NCI-H1092 treated with DMSO at 0.1 percent for 48 hours (cell line): Measurements from ENCODE around the gene MAP6D1.

Source experiments
- DNase-seq: peaks from one replicate; lab custom pipeline; 2025; lab: John Stamatoyannopoulos, UW

Gene MAP6D1

DNA sequence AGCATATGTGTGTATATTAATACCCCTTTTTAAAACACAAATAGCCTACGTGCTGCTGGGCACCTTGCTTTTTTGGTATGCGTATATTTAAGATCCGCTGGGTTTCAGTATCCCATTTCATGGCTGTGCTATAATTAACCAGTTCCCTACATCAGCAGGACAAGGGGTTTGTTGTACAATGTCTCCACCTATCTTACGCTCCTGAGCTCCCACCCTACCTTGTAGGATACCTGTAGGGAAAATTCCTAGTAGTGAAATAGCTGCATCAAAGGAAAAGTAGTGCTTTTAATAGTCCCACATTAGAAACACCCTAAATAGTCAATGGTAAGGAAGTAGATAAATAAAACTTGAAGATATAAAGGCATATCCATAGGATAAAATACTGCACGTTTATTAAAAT is 1.4 kb downstream of the MAP6D1 start:
- peak; percentile 10 for DNase-seq

DNA sequence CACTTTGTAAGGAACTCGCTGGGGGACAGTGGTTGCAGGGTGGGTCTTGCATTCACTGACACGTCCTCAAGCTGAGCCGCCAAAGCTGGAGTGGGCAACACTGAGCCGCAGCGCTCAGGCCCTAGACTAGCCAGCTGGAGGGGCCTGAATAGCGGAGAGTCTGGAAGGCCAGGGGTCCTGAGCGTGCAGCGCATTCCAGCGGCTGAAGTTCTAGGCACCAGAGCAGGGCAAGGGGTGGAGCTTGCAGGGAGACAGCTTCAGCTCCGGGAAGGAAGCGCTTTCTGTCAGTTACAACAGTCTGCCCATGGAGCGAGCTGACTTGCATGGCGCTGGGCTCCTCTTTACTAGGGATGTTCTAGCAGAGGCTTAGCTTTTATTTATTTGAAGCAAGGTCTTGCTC is 2.7 kb downstream of the MAP6D1 start:
- no peak for DNase-seq

DNA sequence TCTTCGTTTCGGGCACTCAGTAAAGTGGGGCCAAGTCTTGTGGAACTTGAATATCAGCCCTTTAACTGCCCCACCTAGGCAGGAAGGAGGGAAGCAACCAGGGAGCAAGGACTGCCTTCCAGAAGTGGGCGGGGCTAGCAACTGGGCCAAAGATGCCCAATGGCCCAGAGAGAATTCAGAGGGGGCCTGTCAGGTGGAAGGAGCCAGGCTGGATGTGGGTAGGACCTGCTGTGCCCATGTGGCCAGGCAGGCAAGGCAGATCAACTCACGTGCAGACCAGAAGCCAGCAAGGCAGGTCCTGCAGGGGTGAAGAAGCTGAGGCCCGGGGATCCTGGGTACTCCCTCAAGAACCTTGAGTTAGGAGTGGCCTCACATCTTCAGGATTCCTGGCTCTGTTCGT is 5.5 kb downstream of the MAP6D1 start:
- DNase-seq, result no peak

GRCh38 chr3:183818706-183819624 is 6.4 kb downstream of the MAP6D1 start:
- DNase-seq, result no peak

GRCh38 chr3:183818041-183818620 is 7.2 kb downstream of the MAP6D1 start:
- no peak for DNase-seq

DNA sequence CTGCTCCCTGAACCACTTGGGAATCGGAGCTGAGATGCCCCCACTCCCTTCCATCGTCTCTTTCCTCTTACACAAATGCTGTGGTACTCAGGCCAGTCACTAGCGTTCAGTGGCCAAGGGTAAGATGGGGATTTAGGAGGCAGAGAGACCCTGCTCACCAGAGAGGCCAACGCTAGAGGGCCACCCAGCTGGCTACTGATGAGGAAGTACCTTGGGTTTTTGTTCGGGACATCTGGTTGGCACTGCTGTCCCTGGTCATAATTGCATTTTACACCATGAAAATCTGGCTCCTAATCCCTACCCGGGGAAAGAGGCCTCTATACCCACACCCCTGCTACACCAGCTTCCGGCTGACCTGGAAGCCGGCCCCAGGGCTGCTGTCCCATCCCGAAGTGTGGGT is 7.7 kb downstream of the MAP6D1 start:
- no peak for DNase-seq

DNA sequence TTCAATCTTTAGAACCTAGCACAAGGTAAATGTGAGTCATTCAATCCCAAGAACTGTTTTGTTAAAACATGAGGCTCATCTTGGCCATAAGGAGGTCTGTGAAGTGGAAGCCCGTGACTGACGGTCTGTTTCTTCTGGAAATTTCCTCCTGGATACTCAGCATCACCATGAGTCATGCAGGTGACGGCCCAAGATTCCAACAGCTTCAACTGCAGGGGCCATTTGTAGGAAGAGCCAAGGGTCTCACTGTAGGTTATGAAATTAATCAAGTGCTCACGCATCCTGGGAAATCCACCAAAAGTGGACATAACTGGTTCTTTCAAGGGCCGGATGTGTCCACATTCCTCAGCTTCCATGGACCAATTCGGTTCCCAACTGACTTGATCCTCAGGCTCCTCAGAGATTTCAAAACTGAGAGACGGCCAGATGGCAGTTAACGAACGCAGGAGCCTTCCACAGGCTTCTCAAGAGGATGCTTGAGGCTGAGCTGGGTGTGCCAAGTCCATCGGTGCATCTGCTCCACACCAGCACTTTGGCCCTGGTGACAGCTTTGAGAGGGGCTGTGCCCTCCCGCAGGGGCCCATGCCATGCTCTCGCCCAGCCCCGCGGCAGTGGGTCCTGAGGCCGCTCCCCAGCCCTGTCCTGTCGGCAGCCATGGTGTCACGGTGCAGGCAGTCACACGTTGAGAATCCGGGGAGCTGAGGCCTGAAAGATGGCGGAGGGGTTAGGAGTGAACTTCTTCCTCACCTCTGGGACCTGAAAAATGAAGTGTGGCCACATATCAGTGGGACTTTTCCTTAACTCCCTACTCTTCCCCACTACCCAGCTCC is 8.5 kb downstream of the MAP6D1 start:
- no peak for DNase-seq

GRCh38 chr3:183815951-183816475 is 9.4 kb downstream of the MAP6D1 start:
- DNase-seq, result no peak

- no peak for DNase-seq
Observed at GRCh38 chr3:183815563-183815940, 9.8 kb downstream of the MAP6D1 start.

- no peak for DNase-seq
Observed at GRCh38 chr3:183814240-183814639, 11.1 kb downstream of the MAP6D1 start.

DNA sequence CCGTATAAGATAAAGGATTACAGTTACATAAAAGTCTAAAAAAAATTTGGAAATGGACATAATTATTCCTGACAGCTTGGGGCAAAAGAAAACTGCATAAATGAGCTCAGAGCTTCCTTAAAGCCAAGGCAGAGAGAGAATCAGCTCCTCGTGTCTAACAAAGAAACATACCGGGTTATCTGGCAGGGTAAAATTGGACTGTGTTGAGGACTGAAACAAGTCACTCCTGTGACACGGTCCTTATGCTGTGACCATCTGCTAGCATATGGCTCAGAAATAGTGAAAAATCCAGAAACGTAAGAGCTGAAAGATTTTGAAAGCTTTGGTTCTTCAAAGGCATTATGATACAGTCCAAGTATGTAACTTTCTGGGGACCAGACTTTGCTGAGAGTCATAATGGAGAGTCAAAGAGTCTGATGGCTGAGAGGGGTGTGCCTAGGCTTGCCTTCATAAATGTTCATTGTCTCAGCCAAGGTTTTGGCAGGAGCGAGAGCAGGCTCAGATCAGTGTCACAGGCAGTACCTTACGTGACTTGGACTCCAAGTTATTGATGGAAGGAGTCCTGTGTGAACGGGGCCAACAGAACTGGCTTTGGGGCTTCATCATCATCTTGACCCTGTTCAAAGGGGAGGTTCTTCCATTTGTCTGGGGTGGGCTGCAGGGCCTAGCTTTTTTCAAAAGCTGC is 12.5 kb downstream of the MAP6D1 start:
- DNase-seq, result no peak

DNA sequence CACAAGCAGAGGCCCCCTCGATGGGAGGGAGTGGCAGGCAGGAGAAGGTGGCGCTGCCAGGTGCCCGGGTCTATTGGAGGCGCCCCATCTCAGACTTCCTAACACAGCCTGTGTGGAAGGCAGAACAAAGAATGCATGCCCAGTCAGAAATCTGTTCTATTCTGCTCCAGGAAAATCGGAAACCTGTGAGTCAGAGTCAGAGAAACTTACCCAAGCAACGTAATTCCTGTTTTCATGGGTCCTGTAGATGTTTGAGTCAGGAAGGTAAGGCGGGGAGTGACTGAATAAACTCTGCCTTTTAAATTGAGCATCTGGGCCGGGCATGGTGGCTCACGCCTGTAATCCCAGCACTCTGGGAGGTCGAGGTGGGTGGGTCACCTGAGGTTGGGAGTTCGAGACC is 13.7 kb downstream of the MAP6D1 start:
- no peak for DNase-seq

GRCh38 chr3:183810643-183811594 is 14.5 kb downstream of the MAP6D1 start:
- no peak for DNase-seq

- DNase-seq, result peak; percentile 30
Observed at GRCh38 chr3:183809270-183809669, 16.1 kb downstream of the MAP6D1 start.

DNA sequence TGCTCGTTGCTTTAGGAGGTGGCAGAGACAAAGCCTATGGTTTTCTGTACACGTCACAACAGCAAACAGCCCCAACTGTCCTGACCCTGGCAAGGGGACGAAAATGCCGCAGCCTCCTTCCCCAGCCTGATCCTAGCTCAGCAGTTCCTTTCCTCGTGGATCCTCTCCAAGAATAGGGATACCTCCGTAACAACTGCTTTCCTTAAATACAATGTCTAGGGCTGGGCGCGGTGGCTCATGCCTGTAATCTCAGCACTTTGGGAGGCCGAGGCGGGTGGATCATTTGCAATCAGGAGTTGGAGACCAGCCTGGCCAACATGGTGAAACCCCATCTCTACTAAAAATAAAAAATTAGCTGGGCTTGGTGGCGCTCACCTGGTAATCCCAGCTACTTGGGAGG is 17.0 kb downstream of the MAP6D1 start:
- DNase-seq, result no peak

DNA sequence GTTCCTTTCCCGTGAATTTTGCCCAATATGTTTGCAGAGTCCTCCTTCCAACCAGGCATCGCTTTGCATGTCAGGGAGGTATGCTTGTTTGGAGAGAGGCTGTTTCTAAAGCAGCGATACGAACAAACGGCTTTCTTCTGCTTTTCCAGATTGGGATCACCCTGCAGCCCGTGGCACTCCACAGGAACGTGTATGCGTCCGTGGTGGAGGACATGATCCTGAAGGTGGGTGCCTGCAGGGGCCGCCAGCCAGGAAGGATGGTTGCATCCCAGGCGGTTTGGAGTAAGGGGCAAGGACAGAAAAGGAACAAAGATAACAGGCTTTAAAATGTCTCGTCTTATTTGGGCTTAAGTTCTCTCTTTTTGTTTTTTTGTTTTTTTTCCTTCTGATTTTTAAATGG is 17.5 kb downstream of the MAP6D1 start:
- DNase-seq, result no peak

GRCh38 chr3:183807209-183807728 is 18.1 kb downstream of the MAP6D1 start:
- peak; percentile 59 for DNase-seq

DNA sequence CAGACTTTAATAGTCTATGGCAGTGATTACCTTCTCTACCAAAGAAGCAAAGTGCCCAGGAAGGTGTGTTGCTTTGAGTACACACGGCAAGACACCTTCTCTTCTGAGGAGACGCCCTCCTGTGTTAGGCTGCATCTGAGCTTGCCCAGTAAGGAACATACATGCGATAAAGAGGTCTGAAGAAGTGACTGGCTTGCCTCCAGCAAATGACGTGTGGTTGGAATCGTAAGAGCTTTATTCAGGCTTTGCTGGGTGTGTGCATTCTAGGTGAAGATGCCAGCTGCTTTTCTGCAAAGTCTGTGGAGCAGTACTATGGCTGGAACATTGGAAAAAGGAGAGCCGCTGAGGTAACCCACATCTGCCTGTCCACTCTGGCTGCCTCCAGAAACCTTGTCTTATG is 22.4 kb downstream of the MAP6D1 start:
- DNase-seq, result no peak

- no peak for DNase-seq
Observed at GRCh38 chr3:183801601-183802000, 23.8 kb downstream of the MAP6D1 start.

DNA sequence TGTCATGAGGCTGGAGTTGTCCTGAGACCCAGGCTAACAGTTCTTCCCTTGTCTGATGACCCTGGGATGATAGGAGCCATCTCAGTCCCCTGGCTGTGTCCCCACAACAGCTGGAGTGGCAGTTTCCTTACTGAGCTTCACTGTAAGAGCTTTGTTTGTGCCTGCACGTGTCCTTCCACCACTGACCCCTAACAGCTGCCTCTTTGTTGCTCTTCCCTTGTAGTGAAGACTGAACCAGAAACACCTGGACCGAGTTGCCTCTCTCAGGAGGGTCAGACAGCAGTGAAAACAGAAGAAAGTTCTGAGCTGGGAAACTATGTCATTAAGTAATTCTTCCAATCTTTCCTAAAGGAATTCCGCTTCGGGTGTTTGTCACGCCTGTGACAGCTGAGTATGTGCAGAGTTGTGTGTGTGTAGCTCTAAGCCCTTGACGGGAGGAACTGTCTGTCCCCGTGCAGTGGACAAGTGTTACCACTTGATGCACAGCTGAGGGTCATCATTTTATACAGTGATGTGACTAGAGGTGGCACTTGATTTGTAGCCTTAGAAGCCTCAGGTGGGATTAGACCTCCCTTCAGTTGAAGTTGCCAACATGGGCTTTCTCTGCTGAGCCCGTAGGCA is 25.0 kb downstream of the MAP6D1 start:
- no peak for DNase-seq
